ENCODE results near the gene CAMKMT.

The CAMKMT gene

DNA sequence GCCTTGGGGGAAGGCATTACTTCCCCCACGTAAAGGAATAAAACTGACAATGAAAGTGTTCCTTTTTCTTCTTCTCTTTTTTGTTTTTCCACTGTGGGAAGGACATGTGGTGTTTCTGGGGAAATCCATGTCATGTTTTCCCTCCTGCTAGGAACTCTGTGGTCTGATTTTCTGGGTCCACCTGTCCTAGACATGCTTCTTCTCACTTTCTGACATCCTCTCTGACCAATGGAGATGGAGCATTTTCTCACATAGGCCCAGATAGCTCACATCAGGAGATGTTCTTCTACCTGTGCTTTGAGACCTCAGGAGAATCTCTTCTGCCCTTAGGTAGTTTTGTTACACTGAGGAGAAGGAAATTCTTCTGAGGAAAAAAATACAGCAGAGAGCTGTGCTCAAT lies 327.8 kb downstream of the CAMKMT start:
- no peak for DNase-seq (ENCODE audit: low read depth in 2 of 2)

DNA sequence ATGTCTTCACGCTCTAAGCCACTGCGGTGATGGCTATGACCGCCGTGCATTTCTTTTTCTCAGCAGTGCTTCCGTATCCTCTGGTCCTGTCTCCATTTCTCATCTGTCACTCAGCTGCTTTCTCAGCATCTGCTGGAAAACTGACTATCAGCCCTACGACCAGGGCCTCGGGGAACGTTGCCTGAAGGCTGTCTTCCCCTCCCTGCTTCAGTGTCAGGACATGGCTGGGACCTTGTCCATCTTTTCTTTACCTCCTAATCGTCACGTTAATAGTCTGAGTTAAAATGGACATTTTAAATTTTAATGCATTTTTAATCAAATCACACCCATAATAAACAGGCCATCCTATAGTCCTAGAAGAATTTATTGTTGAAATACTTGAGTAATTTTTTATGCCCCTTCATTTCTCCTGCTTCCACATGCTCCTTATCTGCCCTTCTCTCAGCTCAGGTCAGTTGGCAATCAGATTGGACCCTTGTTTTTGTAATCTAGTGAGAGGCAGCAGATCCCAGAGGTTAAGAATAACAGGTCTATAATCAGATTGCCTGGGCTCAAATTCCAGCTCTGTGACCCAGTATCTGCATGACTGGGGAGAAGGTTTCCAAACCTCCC lies 329.5 kb downstream of the CAMKMT start:
- no peak for DNase-seq (ENCODE audit: low read depth in 2 of 2)

DNA sequence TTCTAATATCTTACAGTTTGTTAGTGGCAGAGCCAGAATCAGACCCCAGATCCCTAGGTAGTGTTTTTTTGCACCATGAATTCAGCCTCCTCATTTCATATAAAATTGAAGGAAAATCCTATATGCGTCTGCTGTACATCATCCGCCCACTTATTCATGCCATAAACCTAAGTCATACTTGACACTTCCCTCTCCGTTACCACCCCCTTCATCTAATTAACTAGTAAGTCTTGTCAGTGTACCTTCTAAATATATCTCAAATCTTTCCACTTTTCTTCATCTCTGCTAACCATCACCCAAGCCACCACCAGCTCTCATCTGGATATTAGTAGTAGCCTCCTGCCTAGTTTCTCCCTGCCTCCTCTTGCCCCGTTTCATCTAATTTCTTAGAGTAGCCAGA lies 331.1 kb downstream of the CAMKMT start:
- no peak for DNase-seq (ENCODE audit: low read depth in 2 of 2)

DNA sequence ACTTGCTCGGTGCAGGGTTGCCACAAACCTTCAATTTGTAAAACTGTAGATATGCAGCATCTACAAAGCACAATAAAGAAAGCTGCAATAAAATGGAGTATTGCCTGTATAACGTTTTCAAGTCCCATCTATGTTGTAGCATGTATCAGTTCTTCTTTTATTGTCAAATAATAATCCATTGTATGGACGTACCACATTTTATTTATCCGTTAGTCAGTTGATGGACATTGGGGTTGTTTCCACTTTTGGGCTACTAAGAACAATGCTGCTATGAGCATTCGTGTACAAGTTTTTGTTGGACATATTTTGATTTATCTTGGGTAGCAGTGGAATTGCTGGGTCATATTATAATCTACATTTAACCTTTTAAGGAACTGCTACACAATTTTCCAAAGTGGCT lies 339.1 kb downstream of the CAMKMT start:
- no peak for DNase-seq (ENCODE audit: low read depth in 2 of 2)

DNA sequence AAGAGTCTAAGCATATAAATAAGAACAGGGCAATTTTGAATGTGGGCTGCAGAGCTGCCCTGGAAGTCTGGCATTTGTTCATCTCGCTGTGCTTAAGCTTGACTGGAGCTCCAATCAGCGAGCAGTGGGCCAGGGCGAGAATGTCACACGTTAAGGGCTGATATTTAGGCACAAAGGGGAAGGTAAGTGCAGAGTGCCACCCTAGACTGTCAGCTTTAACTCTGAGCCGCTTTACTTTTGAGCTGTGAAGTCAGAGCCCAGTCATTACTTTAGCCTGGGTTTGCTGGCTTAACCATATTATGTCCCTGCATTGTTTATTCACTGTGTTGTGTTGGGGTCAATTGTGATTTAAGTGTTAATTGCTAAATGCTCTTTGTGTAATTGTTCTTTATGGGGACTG lies 343.6 kb downstream of the CAMKMT start:
- DNase-seq (ENCODE audit: low read depth in 2 of 2), result no peak

DNA sequence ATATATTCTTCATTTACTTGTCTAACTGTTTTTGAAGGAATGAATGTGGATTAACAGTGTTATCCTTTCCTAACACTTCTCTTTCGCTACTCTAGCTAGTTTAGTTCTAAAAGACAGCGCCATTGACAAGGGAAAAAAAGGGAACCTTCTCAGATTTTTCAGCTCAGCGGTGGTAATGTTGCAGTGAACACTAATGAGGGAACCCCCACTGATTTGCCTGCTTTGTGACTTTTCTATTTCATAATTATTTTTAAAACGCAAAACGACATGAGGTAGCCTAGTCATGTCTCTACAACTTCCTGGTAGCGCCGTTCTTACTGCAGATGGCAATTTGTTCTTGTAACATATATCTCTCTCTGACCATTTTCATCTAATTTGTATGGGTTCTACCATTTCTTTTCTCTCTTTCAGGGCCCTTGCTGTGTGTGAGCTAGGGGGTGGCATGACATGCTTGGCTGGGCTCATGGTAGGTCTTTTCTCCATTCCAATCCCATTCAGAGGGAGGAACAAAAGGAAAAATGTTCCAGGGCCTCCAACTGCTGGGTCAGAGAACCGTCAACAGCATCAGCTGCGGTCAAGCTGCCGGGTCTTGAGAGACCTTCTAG lies 344.2 kb downstream of the CAMKMT start:
- no peak for DNase-seq (ENCODE audit: low read depth in 2 of 2)

DNA sequence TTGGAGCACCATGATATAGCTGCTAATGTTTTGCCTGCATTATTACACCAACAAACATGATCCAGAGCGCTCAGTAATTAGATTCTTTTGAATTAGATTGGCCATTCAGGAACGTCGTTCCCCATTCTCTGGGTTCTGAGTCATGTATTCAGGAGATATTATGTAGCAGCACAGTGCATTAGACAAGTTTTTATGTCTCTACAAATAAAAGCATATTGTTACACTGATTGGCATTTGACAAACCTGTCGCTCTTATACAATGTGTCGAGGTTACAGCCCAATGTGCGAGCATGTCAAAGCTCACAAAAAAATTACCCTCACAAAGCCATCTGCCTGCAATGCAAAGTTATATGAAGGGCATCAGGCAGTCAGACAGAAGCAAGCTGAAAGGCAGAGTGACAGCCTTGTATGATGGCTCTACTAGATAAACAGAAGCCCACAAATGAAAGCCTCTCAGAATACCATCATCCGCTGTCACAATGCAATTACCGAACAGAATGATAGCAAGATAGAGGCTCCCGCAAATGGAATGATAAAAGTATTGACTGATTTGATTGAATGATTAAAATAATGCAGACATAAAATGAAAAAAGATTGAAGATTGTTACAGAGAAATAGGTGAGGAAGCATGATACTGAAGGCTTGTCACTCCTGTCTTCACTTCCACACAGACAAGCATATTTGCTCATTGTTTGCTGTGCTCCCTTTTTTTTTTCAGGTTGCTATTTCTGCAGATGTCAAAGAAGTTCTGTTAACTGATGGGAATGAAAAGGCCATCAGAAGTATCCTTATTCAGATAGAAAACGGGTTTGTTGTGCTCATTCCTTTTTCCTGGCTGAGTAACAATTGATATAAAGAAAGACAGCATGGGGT lies 345.2 kb downstream of the CAMKMT start:
- no peak for DNase-seq (ENCODE audit: low read depth in 2 of 2)

DNA sequence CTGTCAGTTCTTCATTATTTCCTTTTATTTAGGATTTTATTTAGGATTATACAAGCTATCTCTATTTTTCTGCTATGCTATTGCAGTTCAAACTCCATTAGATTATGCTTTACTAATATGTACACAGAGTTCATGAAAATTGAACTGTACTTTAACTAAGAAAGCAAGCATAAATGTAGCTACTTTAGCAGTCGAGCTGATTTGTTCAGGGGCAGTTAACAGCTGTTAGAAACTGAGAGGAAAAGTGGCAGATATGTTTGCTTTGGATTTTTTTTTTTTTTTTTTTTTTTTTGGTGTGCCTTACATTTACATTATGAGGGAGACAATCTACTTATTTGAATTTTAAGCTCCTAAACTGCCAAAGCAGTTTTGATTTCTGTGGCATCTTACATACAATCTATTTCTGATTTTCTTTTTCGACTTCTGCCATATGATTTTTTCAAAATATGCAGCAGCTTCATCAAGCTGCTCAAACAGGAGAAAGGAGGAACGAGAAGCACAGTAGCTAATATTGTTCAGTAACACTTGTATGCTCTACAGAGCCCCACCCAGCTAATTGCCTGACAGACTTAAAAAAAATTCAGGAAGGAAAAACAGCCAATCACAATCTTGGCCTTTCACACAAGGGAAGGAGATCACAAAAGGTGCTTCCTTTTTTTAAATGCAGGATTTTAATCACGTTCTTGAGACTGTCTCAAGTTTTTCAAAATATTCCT lies 346.4 kb downstream of the CAMKMT start:
- DNase-seq (ENCODE audit: low read depth in 2 of 2), result no peak

DNA sequence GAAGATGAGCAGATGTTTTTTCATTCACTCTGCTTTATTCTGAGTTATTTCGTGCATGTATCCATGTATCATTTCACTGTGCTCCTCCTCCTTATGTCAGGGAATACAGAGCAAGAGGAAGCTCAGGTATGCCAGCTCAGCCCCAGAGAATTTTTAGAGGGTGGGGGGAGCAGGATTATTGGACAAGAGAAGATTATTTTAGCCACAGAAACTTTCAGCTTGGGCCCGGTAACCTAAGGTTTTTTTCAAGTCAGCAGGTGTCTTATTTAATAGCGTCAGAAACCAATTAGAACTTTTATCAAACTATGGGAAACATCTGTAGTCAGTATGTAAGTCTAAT lies 346.9 kb downstream of the CAMKMT start:
- no peak for DNase-seq (ENCODE audit: low read depth in 2 of 2)

DNA sequence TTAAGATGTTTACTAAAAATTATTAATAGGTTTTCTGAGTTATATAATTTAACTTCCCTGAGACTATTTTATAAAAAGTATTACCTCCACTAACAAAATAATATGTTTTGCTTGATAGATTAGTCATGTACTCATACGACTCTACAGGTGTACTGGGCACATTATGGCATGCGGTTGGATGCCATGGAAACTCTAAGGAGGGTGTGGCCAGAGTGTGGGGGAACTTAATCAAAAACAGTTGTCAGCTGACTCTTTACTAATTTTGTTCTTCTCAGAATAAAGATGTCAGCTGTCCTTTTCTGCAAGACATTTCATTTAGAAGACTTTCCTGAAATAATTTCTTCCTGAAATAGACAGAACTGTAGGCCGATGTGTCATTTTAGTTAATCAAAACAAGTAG lies 351.4 kb downstream of the CAMKMT start:
- DNase-seq (ENCODE audit: low read depth in 2 of 2), result no peak

DNA sequence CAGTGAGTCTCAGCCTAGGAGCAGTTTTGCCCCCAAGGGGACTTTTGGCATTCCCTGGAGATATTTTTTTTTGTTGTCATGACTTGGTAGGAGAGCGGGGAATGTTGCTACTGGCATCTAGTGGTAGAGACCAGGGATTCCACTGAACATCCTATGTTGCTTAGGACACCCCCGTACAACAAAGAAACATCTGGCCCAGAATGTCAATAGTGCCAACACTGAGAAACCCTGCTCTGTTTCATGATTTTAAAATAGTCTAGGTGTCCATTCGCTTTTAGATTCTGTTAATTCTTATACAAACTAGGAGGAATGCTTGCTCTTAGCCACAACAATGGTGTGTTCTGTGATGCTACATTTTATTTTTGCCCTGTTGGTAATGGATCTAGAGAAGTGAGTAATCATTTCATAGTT lies 353.9 kb downstream of the CAMKMT start:
- no peak for DNase-seq (ENCODE audit: low read depth in 2 of 2)

DNA sequence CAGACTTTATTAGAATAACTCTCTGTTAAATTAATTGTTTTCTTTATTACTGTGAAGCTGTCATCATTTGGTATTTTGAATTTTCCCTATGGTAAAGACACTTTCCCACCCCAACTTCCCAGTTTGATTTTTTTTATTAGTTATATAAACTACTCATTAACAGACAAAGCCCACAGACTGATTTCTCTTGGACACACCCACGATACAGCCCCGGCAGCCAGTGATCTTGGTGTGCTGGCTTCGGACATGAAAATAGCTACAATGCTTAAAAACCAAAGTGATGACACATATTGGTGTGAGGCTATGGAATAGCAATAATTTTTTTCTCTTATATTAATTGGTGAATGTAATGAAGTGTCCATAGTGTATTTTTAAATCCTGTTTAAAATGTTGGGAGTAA lies 354.4 kb downstream of the CAMKMT start:
- no peak for DNase-seq (ENCODE audit: low read depth in 2 of 2)

DNA sequence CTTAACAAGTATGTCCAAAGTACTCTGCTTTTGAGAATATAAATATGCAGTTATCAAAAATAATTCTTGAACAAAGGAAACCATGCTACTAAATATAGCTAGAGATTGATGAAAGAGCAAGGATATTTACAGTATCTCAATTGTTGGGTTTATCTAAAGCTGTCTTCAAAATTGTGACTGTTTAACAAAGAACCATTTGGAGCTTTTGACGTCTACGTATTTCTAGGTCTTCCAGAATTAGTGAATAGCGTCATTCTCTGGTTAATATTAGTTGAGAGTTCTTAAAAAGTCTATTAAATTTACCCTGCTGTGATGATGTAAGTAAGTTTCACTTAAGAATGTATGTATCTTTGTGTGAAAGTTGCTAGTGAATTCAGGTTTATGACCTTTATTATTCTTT lies 356.7 kb downstream of the CAMKMT start:
- DNase-seq (ENCODE audit: low read depth in 2 of 2), result no peak

DNA sequence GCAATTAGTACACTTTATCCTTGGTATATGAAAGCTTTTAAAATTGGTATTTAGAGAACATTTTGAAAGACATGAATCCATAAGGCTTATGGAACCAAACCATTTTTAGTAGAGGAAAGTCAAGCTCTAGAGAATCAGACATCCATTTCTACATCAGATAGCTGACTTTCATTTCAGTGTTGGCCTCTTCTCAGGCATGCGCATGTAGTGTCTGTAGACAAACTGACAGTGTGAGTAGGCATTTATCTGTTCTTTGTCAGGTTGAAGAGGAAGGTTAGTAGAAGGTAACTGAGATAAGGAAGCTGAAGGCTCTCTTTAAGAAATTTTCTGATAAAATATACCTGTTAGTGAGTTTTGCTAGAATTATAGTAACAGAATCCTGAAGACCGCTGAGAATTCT lies 357.8 kb downstream of the CAMKMT start:
- DNase-seq (ENCODE audit: low read depth in 2 of 2), result no peak

DNA sequence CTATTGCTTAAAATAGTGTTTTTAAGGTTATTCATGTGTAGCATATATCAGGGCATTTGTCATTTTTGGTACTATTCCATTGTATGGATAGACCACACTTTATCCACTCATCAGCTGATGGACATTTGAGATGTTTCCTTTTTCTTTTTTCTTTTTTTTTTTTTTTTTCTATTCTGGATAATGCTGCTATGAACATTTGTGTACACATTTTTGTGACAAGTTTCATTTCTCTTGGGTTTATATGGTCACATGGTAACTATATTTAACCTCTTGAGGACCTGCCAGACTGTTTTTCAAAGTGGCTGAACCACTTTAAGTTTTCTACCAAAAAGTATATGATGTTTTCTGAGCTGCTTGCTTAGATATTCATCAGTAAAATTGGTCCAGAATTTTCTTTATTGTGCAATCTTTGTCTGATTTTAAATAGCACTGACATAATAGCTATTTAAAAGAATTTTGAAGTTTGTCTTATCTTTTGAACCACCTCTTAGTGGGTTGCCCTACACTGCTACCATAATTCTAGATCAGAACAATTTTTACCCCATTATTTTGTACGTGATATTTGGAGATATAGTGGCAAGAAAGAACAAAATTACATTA lies 360.4 kb downstream of the CAMKMT start:
- no peak for DNase-seq (ENCODE audit: low read depth in 2 of 2)

DNA sequence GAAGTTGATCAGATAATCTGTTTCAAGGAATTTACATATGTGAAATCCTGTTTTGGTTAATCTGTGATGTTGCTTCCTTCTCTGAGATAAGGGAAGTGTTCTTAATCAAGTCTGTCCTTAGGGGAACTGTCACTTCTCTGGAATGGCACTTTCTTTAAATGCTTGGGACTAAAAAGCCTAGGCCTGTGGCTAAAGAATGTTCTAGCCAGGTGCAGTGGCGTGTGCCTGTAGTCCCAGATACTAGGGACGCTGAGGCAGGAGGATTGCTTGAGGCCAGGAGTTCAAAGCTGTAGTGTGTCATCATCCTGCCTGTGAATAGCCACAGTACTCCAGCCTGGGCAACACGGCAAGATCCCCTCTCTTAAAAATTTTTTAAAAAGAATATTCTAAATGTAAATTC lies 362.2 kb downstream of the CAMKMT start:
- DNase-seq (ENCODE audit: low read depth in 2 of 2), result no peak

DNA sequence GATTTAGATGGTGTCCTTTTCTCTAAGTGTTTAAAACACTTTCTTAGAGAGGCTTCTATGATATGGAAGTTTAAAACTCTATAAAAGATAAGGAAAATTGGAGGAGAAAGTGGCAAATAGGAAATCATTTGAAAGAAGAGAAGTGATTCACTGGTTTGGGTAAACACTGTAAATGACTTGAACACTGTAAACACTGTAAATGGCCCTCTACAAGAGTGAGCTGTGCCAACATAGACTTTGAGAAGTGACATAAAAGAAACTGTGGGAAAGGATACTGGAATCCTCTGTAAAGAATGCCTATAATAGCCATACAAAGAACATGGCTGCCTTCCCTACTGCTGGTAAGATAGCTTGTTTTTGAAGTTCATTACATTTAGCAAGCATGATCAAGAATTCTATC lies 368.8 kb downstream of the CAMKMT start:
- no peak for DNase-seq (ENCODE audit: low read depth in 2 of 2)

DNA sequence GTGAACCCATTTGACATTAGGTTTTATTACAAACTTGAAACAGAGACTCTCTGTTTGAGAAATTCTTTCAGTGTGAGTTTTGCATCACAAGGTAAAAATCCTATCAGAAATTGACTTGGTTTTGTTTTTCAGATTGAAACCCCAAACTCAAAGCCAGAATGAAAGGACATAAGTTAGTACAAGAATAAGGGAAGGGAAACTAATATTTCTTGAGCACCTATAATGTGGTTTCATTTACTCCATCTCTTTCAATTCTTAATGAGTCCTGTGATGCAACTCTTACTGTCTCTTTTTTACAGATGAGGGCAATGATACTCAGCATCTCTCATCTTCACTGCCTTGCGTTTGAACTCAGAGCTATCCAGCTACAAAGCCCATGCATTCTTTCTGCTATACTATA lies 369.8 kb downstream of the CAMKMT start:
- no peak for DNase-seq (ENCODE audit: low read depth in 2 of 2)

DNA sequence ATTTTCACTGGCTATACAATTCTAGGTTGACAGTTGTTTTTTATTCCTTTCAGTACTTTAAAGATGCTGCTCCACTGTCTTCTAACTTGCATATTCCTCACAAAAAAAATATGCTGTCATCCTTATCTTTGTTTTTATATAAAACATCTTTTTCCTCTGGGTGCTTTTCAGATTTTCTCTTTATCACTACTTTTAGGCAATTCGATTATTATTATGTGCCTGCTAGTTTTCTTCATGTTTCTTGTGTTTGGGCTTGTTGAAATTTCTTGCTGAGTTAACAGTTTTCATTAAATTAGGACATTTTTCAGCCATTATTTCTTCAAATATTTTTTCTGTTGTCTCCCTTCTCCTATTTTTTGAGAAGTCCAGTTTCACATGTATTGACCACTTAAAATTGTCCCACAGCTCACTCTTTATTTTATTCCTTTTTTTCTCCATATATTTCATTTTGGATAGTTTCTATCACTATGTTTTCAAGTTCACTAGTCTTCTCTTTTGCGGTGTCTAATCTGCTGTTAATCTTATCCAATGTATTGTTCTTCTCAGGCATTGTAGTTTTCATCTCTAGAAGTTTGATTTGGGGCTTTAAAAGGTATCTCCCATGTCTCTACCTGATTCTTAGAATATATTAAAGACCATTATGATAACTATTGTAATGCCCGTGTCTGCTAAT lies 374.7 kb downstream of the CAMKMT start:
- DNase-seq (ENCODE audit: low read depth in 2 of 2), result no peak

DNA sequence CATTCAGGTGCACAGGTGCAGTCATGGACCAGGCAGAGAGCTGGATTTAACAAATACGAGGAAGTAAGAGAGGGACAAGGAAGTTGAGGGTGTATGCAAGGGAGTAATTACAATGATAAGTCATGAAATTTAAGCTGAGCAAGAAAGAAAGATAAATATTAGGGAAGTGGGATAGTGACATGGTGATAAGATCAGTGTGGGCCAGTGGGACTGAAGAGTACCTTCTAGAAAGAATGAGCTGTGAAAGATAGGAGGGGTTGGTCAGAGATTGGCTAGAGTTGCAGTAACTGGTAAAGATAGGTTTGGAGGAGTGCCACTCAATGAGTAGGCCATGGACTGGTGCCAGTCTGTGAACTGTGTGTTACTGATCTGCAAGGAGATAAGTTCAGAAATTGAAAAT lies 378.9 kb downstream of the CAMKMT start:
- no peak for DNase-seq (ENCODE audit: low read depth in 2 of 2)

DNA sequence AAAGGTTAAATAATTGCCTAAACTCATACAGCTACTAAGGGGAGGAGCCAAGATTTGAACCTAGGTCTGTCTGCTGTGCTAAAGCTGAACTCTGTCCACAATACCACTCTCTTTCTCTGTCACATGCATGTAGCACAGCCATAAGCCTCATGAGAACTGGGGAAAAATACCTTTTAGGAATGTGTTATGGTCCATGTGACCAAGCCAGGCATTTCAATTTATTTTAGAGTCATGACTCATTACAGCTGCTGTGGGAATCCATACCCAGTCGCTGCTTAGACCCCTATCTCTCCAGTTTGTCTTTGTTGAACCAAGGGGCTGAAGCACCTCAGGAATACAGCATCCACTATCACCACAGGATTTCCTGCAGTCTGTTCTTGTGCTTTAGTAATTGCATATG lies 379.8 kb downstream of the CAMKMT start:
- DNase-seq (ENCODE audit: low read depth in 2 of 2), result no peak

DNA sequence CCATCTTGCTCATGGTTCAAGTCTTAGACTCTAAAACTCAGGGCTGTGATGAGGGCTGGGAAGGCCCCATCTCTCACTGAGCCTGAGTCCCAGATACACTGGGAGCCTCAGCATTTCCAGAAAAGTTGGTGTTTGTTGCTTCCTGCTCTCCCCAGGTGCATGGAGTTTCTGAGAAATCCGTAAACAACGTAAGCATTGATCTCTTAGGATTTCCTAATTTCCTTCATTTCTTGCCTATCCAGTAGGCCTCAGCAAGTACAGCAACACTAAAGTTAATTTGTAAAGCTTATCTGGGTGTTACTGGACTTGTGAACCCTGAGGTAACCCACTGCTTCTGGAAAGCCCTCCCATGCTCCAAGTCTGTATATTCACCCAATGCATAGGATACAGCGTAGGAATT lies 380.3 kb downstream of the CAMKMT start:
- DNase-seq (ENCODE audit: low read depth in 2 of 2), result no peak
